22Rv1 (cell line): ENCODE results near the gene NME2.
A peak's percentile ranks its signal among the peaks of the same experiment; 100 is the strongest.

Experiments
- H3K27ac ChIP-seq: fragments of 450-650 bp; 2 replicates; pipeline ENCODE4 v1.5.1; 2017
- ZFX ChIP-seq: fragments of 450-650 bp; IDR thresholded peaks from 2 replicates; pipeline ENCODE4 v1.6.1; 2017; ENCODE audit warnings: antibody characterized with exemption, borderline replicate concordance
- TF ChIP-seq, protein P1 (sequence below): fragments of 450-650 bp; IDR thresholded peaks from 2 replicates; pipeline ENCODE4 v1.5.1; 2017; ENCODE audit warnings: mild to moderate bottlenecking

Gene NME2

DNA sequence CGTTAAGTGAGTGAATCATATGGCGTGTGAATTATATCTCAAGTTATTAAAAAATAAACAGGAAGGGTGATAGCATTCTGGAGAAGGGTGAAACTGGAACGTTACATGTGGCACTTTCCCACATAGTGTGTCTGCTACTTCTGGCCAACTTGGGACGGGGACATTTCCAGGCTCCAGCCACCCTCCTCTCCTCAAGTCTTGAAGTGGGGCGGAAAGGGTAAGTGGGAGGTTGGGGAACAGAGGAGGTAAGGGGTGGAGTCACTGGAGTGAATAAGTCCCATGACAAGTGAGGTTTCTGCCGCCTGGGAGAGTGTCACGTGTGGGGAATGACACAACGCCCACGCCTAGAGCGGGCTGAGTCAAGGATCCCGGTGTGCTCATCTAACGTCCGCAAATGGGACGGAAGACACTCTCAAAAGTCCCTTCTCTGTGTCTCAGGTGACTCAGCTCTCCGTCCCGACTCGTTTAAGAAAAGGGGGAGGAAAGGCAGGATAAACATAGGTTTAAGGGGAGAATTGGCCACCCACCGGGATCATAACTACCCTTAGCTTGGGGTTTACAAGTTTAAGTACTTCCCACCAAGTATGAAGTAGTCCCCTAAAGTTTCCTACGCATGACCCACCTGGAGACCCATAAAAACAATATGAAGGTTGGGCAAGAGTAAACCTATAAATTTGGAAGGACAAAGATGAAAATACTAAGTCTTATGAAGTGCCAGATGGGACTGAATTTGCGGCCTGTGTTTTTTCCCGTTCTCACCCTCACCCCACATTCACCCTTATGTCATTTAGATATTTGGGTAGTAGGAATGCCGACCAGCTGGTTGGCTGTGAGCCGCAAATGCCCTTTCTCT, 44.4 kb upstream of the NME2 start:
- TF ChIP-seq ZFX = no peak
- TF ChIP-seq, protein P1, sequence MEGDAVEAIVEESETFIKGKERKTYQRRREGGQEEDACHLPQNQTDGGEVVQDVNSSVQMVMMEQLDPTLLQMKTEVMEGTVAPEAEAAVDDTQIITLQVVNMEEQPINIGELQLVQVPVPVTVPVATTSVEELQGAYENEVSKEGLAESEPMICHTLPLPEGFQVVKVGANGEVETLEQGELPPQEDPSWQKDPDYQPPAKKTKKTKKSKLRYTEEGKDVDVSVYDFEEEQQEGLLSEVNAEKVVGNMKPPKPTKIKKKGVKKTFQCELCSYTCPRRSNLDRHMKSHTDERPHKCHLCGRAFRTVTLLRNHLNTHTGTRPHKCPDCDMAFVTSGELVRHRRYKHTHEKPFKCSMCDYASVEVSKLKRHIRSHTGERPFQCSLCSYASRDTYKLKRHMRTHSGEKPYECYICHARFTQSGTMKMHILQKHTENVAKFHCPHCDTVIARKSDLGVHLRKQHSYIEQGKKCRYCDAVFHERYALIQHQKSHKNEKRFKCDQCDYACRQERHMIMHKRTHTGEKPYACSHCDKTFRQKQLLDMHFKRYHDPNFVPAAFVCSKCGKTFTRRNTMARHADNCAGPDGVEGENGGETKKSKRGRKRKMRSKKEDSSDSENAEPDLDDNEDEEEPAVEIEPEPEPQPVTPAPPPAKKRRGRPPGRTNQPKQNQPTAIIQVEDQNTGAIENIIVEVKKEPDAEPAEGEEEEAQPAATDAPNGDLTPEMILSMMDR = no peak
- peak overlapping the region; percentile 98 for H3K27ac ChIP-seq

DNA sequence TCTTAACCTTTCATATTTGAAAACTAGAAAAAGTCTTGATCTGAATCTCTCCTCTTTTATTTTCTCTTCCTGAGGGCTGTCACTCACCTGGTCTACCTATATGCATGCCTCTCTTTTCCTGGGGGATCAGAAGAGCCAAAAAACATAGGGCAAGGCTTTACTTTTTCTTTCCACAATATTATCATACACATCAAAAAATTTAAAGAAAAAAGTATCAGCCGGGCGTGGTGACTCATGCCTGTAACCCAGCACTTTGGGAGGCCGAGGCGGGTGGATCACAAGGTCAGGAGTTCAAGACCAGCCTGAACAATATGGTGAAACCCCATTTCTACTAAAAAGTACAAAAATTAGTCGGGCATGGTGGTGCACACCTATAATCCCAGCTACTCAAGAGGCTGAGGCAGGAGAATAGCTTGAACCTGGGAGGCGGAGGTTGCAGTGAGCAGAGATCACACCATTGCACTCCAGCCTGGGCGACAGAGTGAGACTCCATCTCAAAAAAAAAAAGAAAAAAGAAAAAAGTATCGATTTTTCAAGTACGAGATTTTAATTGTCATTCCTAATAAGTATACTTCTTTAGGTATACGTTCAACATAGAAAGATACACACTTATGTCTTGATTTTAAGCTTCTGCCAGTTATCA, 43.6 kb upstream of the NME2 start:
- peak overlapping the region; percentile 98 for H3K27ac ChIP-seq

GRCh38 chr17:51124640-51125503, 41.3 kb upstream of the NME2 start:
- TF ChIP-seq ZFX = no peak
- TF ChIP-seq, protein P1 = no peak
- H3K27ac ChIP-seq = no peak overlapping the region

- TF ChIP-seq, protein P1 = no peak
- no peak for TF ChIP-seq ZFX
- no peak overlapping the region for H3K27ac ChIP-seq
These were observed 38.1 kb upstream of the NME2 start for GRCh38 chr17:51128076-51128475.

DNA sequence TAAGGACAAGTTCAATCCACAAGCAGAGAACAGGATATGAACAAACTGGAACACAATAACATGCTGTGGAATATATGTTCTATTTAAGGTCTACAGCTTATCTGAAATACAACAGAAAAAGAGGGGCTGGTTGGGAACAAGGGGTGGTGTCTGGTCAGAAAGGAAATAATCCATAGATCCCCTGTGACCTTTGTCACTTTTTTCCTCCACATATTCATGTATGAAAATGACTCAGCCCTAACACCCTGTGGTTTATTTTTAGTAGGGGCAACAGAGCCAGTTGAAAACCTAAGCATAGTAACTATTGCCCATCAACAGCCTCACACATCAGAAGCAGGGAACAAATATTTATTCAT, 33.3 kb upstream of the NME2 start:
- H3K27ac ChIP-seq = no peak overlapping the region

GRCh38 chr17:51133365-51133764, 32.8 kb upstream of the NME2 start:
- TF ChIP-seq, protein P1 = no peak
- no peak for TF ChIP-seq ZFX
- H3K27ac ChIP-seq = no peak overlapping the region

More for the DNA sequence above, 33.3 kb upstream of the NME2 start:
- TF ChIP-seq, protein P1 = no peak
- TF ChIP-seq ZFX = no peak

GRCh38 chr17:51135956-51136355, 30.3 kb upstream of the NME2 start:
- H3K27ac ChIP-seq = no peak overlapping the region
- TF ChIP-seq ZFX = no peak
- TF ChIP-seq, protein P1 = no peak
